Aorta (tissue), 5 donors: ENCODE data around the gene CNPY2. TPM values are rescaled to one million over a fixed set of nuclear protein-coding genes. Genes with fewer than 3 reads are reported as not detected.
"Not testable (repeated sequence)": the region's sequence is repeated elsewhere in the genome, so short reads cannot be mapped to it uniquely, and the experiment has no call there.

Source experiments
- ATAC-seq: fragments of 200-7000 bp; cut with Tn5 transposase; one replicate; pipeline ENCODE4 v1.9.1; 2022; ENCODE audit warnings: moderate library complexity; ENCODE audit not compliant: low FRiP score
- DNase-seq, 2 donors: peaks; one replicate each; pipeline ENCODE4 v3.0.0-alpha.2; 2020
- H3K27ac ChIP-seq, 2 donors: one replicate each; pipeline ENCODE4 v1.5.1; 2013; ENCODE audit warnings: low read length in 2 of 2, mild to moderate bottlenecking in 2 of 2, moderate library complexity in 2 of 2, control low read depth in 1 of 2, inconsistent platforms in 1 of 2, low read depth in 1 of 2
- H3K27me3 ChIP-seq, 2 donors: one replicate each; pipeline ENCODE4 v1.6.1; 2013; ENCODE audit warnings: control low read depth in 1 of 2, low read length in 1 of 2, mild to moderate bottlenecking in 1 of 2, moderate library complexity in 1 of 2; ENCODE audit not compliant: insufficient read depth in 2 of 2, control insufficient read depth in 1 of 2
- H3K36me3 ChIP-seq, 2 donors: one replicate each; pipeline ENCODE4 v1.6.1; 2013; ENCODE audit warnings: control low read depth in 1 of 2, low read length in 1 of 2, mild to moderate bottlenecking in 1 of 2; ENCODE audit not compliant: insufficient read depth in 2 of 2, control insufficient read depth in 1 of 2
- H3K4me1 ChIP-seq, 2 donors: one replicate each; pipeline ENCODE4 v1.6.1; 2013; ENCODE audit warnings: low read length in 2 of 2, control low read depth in 1 of 2, mild to moderate bottlenecking in 1 of 2, moderate library complexity in 1 of 2; ENCODE audit not compliant: insufficient read depth in 2 of 2, control insufficient read depth in 1 of 2
- H3K4me3 ChIP-seq, 2 donors: one replicate each; pipeline ENCODE4 v1.5.1; 2013; ENCODE audit warnings: low read length in 2 of 2, control low read depth in 1 of 2, mild to moderate bottlenecking in 1 of 2
- H3K9me3 ChIP-seq: one replicate; pipeline ENCODE4 v1.6.1; 2013; ENCODE audit warnings: mild to moderate bottlenecking, low read length; ENCODE audit not compliant: control insufficient read depth
- WGBS, 2 donors: extraction: QIAGEN DNeasy Blood & Tissue Kit; methylation state at CpG; one replicate each; pipeline ENCODE4 v1.1.7; 2013; 5-methylcytosine and 5-hydroxymethylcytosine counted together
- intact Hi-C, 2 donors: fragments of 100-400 bp; cut with DNase I; formaldehyde crosslinking; loops; one replicate each; pipeline versions ENCODE4 v1.14.2 to v1.15.0; 2022
- polyA plus RNA-seq, 2 donors: library from polyadenylated mRNA; stranded (reverse); fragments of 200-250 nt; gene quantifications; one replicate each; pipeline ENCODE4 v1.2.3, GENCODE V29; 2013
- total RNA-seq, 2 donors: library from RNA; stranded (reverse); fragmentation: NEBNext Ultra II Directional; extraction: Animal tissue kit (Norgen Biotek cat#: 25700); gene quantifications; one replicate each; pipeline ENCODE4 v1.2.1, GENCODE V29; 2021
- donor health status: healthy with polysubstance abuse.
- donor health status: Bipolar disorder and iron deficiency.
- donor health status: DM: no; HTN: no; CAD: no.
- donor health status: DM: no; HTN: no; CAD: no.
- donor health status: DM: yes; HTN: yes; CAD: no.

The CNPY2 gene
- total and polyA plus RNA-seq, 4 donors, result 72.2 to 149 (median 94.1) TPM

DNA sequence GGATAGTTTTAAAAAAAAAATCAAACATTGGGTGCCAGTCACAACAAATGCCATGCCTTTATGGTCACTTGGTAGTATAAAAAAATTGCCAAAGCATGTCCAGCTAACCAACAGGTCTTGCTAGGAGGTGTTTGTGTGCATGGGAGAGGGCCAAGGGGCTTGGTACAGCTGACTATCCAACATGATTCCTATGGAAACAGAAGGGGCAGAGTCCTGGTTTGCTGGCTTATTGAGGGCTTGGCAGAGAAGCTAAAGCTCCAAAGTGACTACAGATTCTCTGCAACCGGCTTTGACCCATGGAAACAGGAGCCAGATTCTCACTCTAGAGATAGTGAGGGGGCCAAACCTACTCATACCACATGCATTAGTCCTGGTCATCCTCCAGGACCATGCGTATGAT, 43.3 kb downstream of the CNPY2 start:
- WGBS, 2 donors, result 74 to 84% methylated on average over 2 of the region's 2 CpGs
- H3K9me3 ChIP-seq, H3K27me3 ChIP-seq, intact Hi-C loops, H3K27ac ChIP-seq, H3K4me1 ChIP-seq, H3K4me3 ChIP-seq, ATAC-seq: not testable (repeated sequence)
- H3K36me3 ChIP-seq, result peaks cover 6 to 12% of the 10 kb centered on the region in 2 donors
- DNase-seq, result peak in 1 of 2 donors; percentile 3

DNA sequence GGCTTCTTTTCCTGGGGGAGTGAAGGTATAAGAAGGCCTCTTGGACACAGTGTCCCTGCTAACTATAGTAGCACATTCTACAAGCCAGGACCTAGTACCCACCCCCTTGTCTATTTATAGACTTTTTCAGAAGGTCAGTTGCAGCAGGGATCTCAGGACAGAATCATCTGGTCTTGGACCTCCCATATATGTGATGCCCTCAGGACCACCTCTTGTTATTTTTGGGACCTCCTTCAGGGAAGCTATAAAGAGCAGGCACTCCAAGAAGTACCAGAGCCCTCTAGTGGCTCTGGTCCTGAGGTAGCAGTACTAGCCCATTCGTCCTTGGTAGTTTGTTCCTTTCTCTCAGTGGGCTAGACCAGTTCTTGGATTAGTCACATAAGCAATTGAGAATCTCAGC, 44.8 kb downstream of the CNPY2 start:
- DNase-seq, result no peak
- no peaks in the 10 kb centered on the region for H3K9me3 ChIP-seq
- H3K27ac ChIP-seq, result no peak overlapping the region
- no peak overlapping the region for H3K4me3 ChIP-seq
- no peaks in the 10 kb centered on the region for H3K4me1 ChIP-seq
- intact Hi-C loops, result no loop called here
- H3K27me3 ChIP-seq, result no peaks in the 10 kb centered on the region
- peak; percentile 5 for ATAC-seq
- 2 to 7% methylated on average over 1 of the region's 1 CpG for WGBS, 2 donors
- peaks cover 6 to 9% of the 10 kb centered on the region in 2 donors for H3K36me3 ChIP-seq

DNA sequence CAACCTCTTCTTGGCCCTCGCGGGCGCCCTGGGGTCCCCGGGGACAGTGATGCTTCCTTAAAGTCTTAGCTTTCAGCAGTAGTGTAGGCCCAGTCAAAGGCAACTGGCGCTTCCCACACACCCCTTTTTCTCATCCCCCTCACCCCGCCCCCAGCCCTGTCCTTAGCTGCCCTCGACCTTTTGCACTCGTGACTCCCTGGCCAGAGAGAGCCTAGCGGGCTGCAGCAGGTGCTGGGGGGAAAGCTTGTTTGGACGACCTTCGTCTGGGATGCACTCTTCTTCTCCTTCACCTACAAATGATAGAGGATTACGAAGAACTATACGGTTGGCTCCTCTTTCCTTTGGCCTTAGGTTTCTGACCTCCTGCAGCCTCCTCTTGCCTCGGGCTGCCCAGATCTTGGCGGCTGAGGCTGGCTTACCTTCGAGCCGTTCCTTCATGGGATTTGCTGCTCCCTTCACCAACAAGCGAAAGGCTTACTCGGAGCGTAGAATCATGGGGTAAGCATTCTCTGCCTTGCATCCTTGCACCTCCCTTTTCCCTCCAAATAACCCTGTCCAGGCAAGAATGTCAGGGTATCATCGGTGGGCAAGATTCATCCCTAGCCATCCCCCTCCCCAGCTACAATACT, 48.2 kb downstream of the CNPY2 start:
- H3K9me3 ChIP-seq, result no peaks in the 10 kb centered on the region
- intact Hi-C loops, result no loop called here
- 25 to 27% methylated on average over 21 of the region's 21 CpGs for WGBS, 2 donors
- DNase-seq, result no peak
- H3K4me1 ChIP-seq, result no peaks in the 10 kb centered on the region
- H3K36me3 ChIP-seq, result peaks cover 0 to 1% of the 10 kb centered on the region in 2 donors
- peak overlapping the region in 1 of 2 donors; percentile 69 for H3K27ac ChIP-seq
- peak overlapping the region; percentile 46 to 54 for H3K4me3 ChIP-seq
- peak; percentile 16 for ATAC-seq
- no peaks in the 10 kb centered on the region for H3K27me3 ChIP-seq

DNA sequence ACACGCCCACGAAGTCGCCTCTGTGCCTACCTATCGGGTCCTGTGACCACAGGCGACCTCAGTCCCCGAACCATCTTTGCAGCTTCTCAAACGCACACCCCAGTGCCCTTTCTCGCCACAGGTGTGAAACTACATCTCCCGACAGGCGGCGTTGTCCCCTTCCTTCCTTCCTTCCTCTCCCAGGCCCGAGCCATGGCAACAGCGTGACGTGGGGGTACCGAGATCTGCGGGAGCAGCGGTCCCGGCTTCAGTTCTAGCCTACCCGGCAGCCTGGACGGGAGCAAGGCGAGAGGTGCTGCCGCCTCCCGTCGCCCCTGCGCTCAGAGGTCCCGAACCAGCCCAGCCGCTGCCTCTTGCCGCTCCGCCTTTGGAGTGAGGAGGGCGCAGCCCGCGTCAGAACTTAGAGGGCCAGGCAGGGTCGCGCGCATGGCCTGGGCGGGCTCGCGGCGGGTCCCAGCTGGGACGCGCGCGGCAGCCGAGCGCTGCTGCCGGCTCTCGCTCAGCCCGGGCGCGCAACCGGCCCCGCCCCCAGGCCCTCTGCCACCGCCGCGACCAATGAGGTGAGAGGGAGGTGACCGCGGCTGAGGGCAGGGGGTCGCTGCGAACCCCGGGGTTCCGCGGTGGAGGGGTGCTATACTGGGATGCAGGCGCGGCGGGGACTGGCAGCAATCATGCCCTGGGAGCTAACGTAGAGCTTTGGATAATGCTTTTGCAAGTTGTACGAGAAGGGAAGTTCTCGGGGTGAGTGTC, 48.9 kb downstream of the CNPY2 start, which contains the start of gene COQ10A:
Gene COQ10A, plus strand, starts transcription at position 250 of the 750 bp plus-strand sequence. Its CDS starts 177 bp downstream, at position 427.
- H3K36me3 ChIP-seq, result peaks cover 0 to 1% of the 10 kb centered on the region in 2 donors
- peak within 1 kb of the TSS; percentile 46 to 54 for H3K4me3 ChIP-seq
- H3K27me3 ChIP-seq, result no peaks in the 10 kb centered on the region
- DNase-seq, result peak; percentile 94 to 95
- no peaks in the 10 kb centered on the region for H3K9me3 ChIP-seq
- peak within 1 kb of the TSS in 1 of 2 donors; percentile 72 for H3K27ac ChIP-seq
- intact Hi-C loops, result no loop called here
- H3K4me1 ChIP-seq, result no peaks in the 10 kb centered on the region
- WGBS, 2 donors, result 0 to 1% methylated on average over 55 to 68 of the region's 68 CpGs
- ATAC-seq, result peak; percentile 96

DNA sequence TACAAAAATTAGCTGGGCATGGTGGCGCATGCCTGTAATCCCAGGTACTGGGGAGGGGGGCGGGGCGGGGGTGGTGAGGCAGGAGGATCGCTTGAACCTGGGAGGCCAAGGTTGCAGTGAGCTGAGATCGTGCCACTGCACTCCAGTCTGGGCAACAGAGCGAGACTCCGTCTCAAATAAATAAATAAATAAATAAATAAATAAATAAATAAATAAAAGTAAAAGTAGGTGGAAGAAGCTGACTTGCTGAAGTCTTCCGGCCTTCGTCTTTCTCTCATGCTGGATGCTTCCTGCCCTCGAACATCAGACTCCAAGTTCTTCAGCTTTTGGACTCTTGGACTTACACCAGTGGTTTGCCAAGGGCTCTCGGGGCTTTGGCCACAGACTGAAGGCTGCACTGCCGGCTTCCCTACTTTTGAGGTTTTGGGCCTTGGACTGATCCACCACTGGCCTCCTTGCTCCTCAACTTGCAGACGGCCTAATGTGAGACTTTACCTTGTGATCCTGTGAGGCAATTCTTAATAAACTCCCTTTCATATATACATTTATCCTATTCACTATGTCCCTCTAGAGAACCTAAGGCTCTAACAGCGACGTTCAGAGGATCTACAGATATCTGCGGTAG, 49.6 kb downstream of the CNPY2 start:
- H3K9me3 ChIP-seq, H3K27me3 ChIP-seq, ATAC-seq, H3K4me1 ChIP-seq, H3K36me3 ChIP-seq, DNase-seq, intact Hi-C loops: not testable (repeated sequence)
- WGBS, 2 donors, result 44 to 50% methylated on average over 15 to 16 of the region's 16 CpGs
- Histone ChIP-seq H3K4me3 (peak overlapping the region in 1 of 2 donors; percentile 54), H3K27ac (peak overlapping the region in 1 of 2 donors; percentile 72)

DNA sequence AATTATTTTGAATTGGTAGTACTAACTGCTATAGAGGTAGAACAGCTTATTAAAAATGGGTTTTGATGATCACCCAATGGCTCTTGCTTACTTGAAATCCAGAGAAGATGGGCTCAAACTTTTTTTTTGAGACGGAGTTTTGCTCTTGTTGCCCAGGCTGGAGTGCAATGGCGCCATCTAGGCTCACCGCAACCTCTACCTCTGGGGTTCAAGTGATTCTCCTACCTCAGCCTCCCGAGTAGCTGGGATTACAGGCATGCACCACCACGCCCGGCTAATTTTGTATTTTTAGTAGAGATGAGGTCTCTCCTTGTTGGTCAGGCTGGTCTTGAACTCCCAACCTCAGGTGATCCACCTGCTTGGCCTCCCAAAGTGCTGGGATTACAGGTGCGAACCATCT, 52.8 kb downstream of the CNPY2 start:
- H3K9me3 ChIP-seq, ATAC-seq, H3K36me3 ChIP-seq, H3K4me3 ChIP-seq, intact Hi-C loops, DNase-seq, H3K27me3 ChIP-seq, H3K4me1 ChIP-seq, H3K27ac ChIP-seq: not testable (repeated sequence)
- whole genome bisulfite sequencing, 2 donors, result 90 to 93% methylated on average over 7 of the region's 7 CpGs

DNA sequence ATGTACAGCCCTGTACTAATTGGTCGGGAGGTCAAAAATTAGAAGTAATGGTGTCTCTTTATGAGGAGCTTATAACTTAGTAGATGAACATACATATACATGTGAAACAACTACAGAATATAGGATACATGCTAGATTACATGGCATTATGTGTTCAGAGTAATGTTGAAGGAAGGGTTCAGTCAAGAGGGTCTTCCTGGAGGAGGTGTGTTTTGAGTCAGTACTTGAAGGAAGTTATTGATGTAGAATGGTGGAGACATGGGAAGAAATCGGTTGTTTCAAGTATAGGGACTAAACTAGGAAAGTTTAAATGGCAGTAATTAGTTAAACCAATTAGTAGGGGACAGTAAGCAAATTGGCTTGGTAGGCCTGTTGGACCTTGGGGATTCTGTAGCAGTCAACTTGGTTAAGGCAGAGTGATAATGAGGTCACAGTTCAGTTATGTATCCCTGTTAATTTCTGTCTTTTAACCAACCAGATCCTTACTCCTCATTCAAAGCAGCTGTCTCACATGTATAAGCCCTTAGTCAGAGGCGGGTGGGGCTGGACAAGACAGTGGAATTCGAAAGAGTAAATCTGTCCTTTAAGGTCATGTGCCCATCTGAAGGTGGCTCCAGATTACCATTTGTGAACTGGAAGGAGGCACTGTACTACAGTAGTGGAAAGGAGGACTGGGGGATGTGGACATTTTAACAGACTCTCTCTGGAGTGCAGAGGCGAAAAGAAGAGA, 54.1 kb downstream of the CNPY2 start:
- no peak overlapping the region for H3K27ac ChIP-seq
- H3K36me3 ChIP-seq, result no peaks in the 10 kb centered on the region
- H3K4me3 ChIP-seq, result no peak overlapping the region
- no peak for ATAC-seq
- intact Hi-C loops, result no loop called here
- H3K4me1 ChIP-seq, result peaks cover 0 to under 1% of the 10 kb centered on the region in 2 donors
- H3K27me3 ChIP-seq, result no peaks in the 10 kb centered on the region
- no peak for DNase-seq
- H3K9me3 ChIP-seq, result no peaks in the 10 kb centered on the region
- WGBS, 2 donors, result 87 to 90% methylated on average over 5 of the region's 5 CpGs

DNA sequence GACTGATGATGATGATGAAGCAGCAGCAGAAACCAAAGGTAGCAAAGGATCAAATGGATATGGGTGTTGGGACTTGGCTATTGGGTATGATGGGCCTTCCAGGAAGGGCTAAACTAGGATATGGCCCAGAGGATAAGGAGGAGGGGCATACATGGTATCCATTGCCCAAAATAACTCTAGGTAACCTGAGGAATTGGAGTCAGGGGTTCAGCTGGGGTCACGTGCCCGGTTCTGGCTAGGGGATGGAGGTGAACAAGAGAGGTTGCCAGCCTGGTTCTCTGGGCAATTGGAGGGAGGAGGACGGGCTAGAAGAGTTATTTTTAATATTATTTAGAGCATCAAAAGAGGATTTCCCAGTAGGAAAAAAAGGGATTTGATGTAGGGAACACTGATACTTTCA, 54.9 kb downstream of the CNPY2 start:
- Histone ChIP-seq H3K27ac (no peak overlapping the region), H3K4me3 (no peak overlapping the region), H3K4me1 (peaks cover 0 to 3% of the 10 kb centered on the region in 2 donors), H3K9me3 (no peaks in the 10 kb centered on the region), H3K27me3 (no peaks in the 10 kb centered on the region), H3K36me3 (no peaks in the 10 kb centered on the region)
- ATAC-seq (no peak), DNase-seq (peak in 1 of 2 donors; percentile 5)
- intact Hi-C loops, result no loop called here
- 72 to 84% methylated on average over 3 of the region's 3 CpGs for WGBS, 2 donors
